ENCODE measurements around the gene MMP15. TPM values are rescaled to one million over a fixed set of nuclear protein-coding genes. Genes with fewer than 3 reads are reported as not detected.

MMP15 gene
- total and polyA plus RNA-seq, 7 donors: 2.5 to 6.5 (median 5.9) TPM

GRCh38 chr16:58096249-58096648, 70.7 kb downstream of the MMP15 start:
- no peak overlapping the region for H3K27ac ChIP-seq
- intact Hi-C loops (cut with DNase I): no loop called here
- no peak for TF ChIP-seq CTCF (IDR thresholded peaks at IDR 0.05)
- no peaks in the 10 kb centered on the region for H3K4me1 ChIP-seq
- H3K27me3 ChIP-seq (ENCODE audit: insufficient read depth in 3 of 3, low read length in 2 of 3): no peaks in the 10 kb centered on the region
- H3K9me3 ChIP-seq: no peaks in the 10 kb centered on the region
- no peak for ATAC-seq
- no peak for DNase-seq
- H3K4me3 ChIP-seq: no peak overlapping the region
- no peaks in the 10 kb centered on the region for H3K36me3 ChIP-seq (ENCODE audit: insufficient read depth in 1 of 2, low read depth in 1 of 2)
- 34 to 55% (median 47%) methylated on average over 2 of the region's 2 CpGs for WGBS, 3 donors

Other genes with a start within 250 kb of the MMP15 start
- 10 to 100 TPM in 1 of 4 donors, 1 to 10 TPM in 3; 6.3 to 17.8 (median 7.9) TPM for gene KIFC3, start 223.3 kb upstream of the MMP15 start, total RNA-seq
- gene KIFC3, start 223.3 kb upstream of the MMP15 start, polyA plus RNA-seq: 1 to 10 TPM; 3.1 to 7.5 (median 4.3) TPM
- not detected for gene CNGB1, start 54.6 kb upstream of the MMP15 start, total RNA-seq
- not detected for gene CNGB1, start 54.6 kb upstream of the MMP15 start, polyA plus RNA-seq
- 1 to 10 TPM; 5.3 to 8.8 (median 7.9) TPM for gene ZNF319, start 25.1 kb upstream of the MMP15 start, total RNA-seq
- 1 to 10 TPM; 2.0 to 6.6 (median 3.4) TPM for gene ZNF319, start 25.1 kb upstream of the MMP15 start, polyA plus RNA-seq
- 10 to 100 TPM; 10.1 to 26.0 (median 17.8) TPM for gene USB1, start 24.3 kb upstream of the MMP15 start, total RNA-seq
- gene USB1, start 24.3 kb upstream of the MMP15 start, polyA plus RNA-seq: 10 to 100 TPM; 17.0 to 30.7 (median 28.3) TPM
- 10 to 100 TPM in 1 of 4 donors, 1 to 10 TPM in 3; 5.6 to 11.5 (median 8.6) TPM for gene CFAP20, start 103.6 kb downstream of the MMP15 start, total RNA-seq
- 10 to 100 TPM in 2 of 3 donors, 1 to 10 TPM in 1; 7.0 to 22.0 (median 15.4) TPM for gene CFAP20, start 103.6 kb downstream of the MMP15 start, polyA plus RNA-seq
- 10 to 100 TPM; 40.7 to 47.0 (median 43.6) TPM for gene CSNK2A2, start 172.4 kb downstream of the MMP15 start, total RNA-seq
- 10 to 100 TPM; 27.1 to 42.7 (median 32.4) TPM for gene CSNK2A2, start 172.4 kb downstream of the MMP15 start, polyA plus RNA-seq

All from psoas muscle (tissue), 8 donors.